NOMO-1 (cell line): ENCODE results near the gene IFT22.
"Not testable (repeated sequence)": the region's sequence is repeated elsewhere in the genome, so short reads cannot be mapped to it uniquely, and the experiment has no call there.

Source experiments
- DNase-seq, 2 experiments: peaks; one replicate each; lab custom pipeline; 2025; ENCODE audit not compliant: unreplicated experiment in 2 of 2; lab: John Stamatoyannopoulos, UW

The IFT22 gene

DNA sequence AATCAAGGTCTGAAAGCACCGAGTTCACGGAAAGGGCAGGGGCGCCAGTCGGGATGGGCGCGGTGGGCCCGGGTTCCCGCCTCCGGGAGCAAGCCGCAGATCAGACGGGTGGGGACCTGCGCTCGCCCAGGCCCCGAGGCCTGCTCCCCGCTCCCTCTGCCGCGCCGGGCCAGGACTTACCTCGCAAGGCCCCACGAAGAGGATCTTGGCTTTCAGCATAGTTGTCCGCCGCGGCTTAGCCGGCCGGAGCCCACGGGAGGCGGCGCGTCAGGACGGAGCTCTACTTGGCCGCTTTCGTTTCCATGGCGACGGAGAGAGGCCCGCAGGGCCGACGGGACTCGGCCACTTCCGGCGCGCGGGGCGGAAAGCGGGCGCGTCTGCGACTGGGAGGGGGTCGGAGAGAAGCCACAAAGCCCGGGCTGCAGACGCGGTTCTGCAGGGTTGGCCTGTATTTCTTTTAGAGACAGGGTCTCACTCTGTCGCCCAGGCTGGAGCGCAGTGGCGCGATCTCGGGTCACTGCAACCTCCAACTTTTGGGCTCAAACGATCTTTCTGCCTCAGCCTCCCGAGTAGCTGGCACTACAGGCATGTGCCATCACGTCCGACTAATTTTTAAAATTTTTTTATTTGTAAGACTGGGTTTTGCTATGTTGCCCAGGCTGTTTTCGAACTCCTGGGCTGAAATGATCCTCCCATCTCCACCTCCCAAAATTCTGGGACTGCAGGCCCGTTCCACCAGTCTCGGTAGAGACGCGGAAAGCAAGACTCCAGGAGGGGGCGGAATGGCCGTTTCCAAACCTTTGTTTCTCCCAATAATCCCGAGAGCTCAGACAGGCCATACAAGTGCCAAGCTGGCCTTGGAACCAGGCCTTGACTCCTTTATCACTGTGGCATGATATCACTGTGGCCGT, at the start of gene IFT22:
Gene IFT22 (minus strand): TSS at position 322 of the 911 bp plus-strand sequence. CDS start 103 bp downstream, at position 219.
- DNase-seq = peak; percentile 97

- DNase-seq = no peak
Measured at GRCh38 chr7:101370836-101371235, 49.2 kb upstream of the IFT22 start.

DNA sequence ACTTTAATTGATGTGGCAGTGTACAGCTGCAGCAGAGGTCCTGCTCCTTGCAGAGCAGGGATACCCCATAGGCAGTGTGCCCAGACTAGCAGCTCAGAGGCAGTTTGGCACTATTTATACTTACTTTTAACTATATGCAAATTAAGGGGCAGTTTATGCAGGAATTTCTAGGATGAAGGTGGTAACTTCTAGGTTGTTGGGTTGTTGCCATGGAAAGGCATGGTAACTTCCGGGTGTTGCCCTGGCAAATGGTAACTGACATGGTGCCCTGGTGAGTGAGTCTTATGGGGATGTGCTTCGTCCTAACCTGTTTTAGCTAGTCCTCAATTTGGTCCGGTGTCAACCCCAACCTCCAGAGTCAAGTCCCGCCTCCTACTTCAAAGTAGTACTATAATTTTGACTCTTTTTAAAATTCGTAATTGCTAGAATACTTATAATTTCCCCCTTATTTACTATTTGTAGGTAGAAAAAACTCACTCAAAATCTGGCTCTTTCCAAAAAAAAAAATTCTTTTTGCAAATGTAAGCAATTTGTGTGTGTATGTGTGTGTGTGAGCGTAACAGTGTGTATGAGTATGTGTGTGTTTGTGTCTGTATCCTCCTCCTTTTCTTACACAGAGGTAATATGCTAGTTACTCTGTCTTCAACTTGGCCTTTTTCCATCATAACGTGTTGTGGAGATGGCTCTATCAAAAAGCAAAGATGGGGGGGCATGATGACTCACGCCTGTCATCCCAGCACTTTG, 47.0 kb upstream of the IFT22 start:
- no peak for DNase-seq

GRCh38 chr7:101367676-101368075, 46.1 kb upstream of the IFT22 start:
- no peak for DNase-seq

DNA sequence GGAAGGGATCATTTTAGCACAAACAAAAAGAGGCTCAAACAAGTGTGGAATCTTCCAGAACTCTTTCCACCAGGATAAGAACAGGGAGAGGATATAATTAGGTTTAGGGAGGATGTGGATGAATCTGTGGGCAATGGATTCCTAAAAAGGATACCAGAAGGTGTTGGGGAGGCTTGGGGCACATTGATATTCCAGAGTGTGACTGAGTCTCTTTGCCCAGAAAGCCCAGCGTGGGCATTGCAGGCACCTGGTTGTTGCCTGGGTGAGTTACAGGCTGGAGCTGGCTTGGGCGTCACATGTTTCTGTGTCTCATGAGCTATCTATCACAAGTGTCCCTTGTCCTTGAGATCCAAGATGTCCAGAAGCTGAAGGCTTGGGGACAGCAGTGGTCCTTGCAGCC, 44.3 kb upstream of the IFT22 start:
- DNase-seq = no peak

GRCh38 chr7:101363734-101364374, 42.2 kb upstream of the IFT22 start:
- peak; percentile 78 to 80 for DNase-seq

DNA sequence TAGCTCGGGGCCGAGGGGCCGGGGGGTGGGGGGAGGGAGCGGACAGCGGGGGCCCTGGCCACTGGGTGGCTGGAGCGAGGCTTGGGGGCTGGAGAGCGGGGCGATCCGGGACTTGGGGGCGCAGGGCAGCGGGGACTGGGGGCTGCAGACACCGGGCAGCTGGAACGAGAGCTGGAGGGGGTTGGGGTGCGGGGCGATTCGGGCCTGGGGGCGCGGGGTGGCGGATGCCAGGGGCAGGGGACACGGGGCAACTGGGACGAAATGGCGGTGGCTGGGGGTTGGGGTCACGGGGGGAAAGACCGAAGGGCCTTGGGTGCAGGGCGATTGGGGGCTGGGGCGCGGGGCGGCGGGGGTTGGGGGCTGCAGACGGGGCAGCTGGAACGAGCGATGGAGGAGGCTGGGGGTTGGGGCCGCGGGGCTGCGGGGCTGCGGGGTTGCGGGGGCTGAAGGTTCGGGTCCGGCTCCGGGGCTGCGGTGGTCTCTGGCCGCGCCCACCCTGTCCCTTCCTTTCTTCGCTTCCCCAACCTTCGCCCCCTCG, 41.7 kb upstream of the IFT22 start:
- no peak for DNase-seq

- peak in 1 of 2 experiments; percentile 7 for DNase-seq
Measured at GRCh38 chr7:101362334-101363195, 41.0 kb upstream of the IFT22 start, which contains the start of gene COL26A1. TSS of gene COL26A1 (plus strand) at chr7:101362875. CDS start at chr7:101363033, 158 bp downstream.

DNA sequence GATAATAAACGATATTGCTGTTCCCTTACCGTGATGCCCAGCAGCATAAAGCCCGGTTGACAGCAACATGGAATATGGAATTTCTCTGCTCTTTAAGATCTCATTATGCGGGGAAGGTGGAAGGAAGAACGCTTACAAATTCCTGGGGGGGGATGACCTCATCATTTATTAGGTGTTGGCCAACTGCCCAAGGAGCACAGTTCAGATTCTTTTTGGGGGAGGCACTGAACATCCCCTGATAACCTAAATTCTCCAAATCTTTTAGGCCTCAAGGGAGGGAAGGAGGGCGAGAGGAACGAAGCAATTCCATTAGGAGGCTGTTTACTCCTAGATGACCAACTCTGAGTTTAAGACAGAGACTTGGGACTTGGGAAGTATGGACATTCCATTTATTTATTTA, 35.8 kb upstream of the IFT22 start:
- DNase-seq = no peak

GRCh38 chr7:101352920-101353308, 31.3 kb upstream of the IFT22 start:
- no peak for DNase-seq

- not testable (repeated sequence) for DNase-seq
Measured at GRCh38 chr7:101349300-101349699, 27.7 kb upstream of the IFT22 start.

DNA sequence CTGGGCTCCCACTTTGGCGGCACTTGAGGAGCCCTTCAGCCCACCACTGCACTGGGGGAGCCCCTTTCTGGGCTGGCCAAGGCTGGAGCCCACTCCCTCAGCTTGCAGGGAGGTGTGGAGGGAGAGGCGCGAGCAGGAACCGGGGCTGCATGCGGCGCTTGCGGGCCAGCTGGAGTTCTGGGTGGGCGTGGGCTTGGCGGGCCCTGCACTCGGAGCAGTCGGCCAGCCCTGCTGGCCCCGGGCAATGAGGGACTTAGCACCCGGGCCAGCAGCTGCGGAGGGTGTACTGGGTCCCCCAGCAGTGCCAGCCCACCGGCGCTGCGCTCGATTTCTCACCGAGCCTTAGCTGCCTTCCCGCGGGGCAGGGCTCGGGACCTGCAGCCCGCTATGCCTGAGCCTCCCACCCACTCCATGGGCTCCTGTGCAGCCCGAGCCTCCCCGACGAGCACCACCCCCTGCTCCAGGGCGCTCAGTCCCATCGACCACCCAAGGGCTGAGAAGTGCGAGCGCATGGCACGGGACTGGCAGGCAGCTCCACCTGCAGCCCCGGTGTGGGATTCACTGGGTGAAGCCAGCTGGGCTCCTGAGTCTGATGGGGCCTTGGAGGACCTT, 26.9 kb upstream of the IFT22 start:
- not testable (repeated sequence) for DNase-seq

GRCh38 chr7:101347477-101347876, 25.9 kb upstream of the IFT22 start:
- DNase-seq = no peak

- no peak for DNase-seq
Measured at GRCh38 chr7:101342892-101343291, 21.3 kb upstream of the IFT22 start.

GRCh38 chr7:101340379-101340778, 18.8 kb upstream of the IFT22 start:
- no peak for DNase-seq

DNA sequence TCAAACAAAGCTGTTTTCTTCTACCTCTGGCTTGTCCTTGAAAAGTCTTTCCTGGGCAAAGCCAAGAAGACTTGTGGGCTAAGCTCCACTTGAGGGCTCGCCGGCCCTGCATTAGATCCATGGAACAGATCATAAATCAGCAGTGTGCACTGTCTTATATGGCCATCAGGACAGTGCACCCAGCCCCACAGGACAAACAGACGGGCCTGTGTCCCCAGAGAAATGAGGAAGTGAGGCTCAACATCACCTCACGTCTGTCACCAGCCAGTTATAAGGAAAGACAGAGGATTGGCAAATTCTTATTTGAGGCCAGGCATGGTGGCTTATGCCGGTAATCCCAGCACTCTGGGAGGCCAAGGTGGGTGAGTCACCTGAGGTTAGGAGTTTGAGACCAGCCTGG, 12.3 kb upstream of the IFT22 start:
- DNase-seq = peak; percentile 45 to 67

DNA sequence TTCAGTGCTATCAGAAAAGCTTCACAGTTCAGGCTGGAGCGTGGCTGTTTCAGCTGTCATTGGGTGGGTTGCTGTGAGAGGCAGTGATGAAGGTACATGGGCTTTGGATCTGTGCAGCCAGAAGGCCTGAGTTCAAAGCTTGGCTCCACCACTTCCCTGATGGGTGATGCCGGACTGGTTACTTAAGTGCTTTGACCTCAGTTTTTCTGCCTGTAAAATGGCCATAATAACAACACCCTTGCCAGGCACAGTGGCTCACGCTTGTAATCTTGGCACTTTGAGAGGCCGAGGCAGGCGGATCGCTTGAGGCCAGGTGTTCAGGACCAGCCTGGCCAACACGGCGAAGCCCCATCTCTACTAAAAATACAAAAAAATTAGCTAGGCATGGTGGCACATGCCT, 10.4 kb upstream of the IFT22 start:
- DNase-seq = no peak

GRCh38 chr7:101330011-101330484, 8.4 kb upstream of the IFT22 start:
- DNase-seq = no peak

DNA sequence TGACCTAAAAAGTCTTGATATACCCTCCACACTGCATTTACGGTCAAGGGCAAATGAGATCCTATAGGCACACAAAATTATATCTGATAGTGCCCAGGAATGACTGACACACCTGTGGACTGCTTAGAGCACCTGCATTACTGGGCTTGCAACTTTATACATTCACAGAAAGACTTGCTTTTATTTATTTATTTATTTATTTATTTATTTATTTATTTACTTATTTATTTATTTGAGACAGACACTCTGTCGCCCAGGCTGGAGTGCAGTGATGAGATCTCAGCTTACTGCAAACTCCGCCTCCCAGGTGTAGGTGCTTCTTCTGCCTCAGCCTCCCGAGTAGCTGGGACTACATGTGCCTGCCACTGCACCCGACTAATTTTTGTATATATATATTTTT, 6.5 kb upstream of the IFT22 start:
- no peak for DNase-seq
